GM12878 (cell line): ENCODE results near the gene SAFB. TPM values are rescaled to one million over a fixed set of nuclear protein-coding genes. Genes with fewer than 3 reads are reported as not detected.

Experiments
- ATAC-seq: fragments of 200-7000 bp; cut with Tn5 transposase; 3 replicates; pipeline ENCODE4 v1.9.1; 2020; ENCODE audit warnings: mild to moderate bottlenecking, moderate library complexity
- BruUV-seq: library from RNA; stranded (reverse); fragments of 400-500 nt; replicated peaks from 2 replicates; lab custom pipeline; 2021; lab: Mats Ljungman, UMichigan
- CTCF ChIA-PET: fragments of 300-600 bp; sonication (Branson Sonifier 250); formaldehyde crosslinking; extraction: SDS; loops from one replicate; lab custom pipeline; 2021; ENCODE audit warnings: inconsistent platforms; lab: Yijun Ruan, JAX
- POLR2A ChIA-PET: fragments of 350-600 bp; formaldehyde crosslinking; extraction: SDS; loops from one replicate; lab custom pipeline; 2021; ENCODE audit warnings: inconsistent platforms; lab: Charles Lee
- RAD21 ChIA-PET: fragments of 300-600 bp; sonication (Branson Sonifier 250); formaldehyde crosslinking; loops from one replicate; lab custom pipeline; 2023; ENCODE audit warnings: antibody characterized with exemption; ENCODE audit not compliant: unreplicated experiment; lab: Charles Lee
- SMC1A ChIA-PET: fragments of 300-600 bp; sonication (Branson Sonifier 250); formaldehyde crosslinking; loops from one replicate; lab custom pipeline; 2023; ENCODE audit not compliant: unreplicated experiment, uncharacterized antibody; lab: Charles Lee
- DNase-seq: peaks from one replicate; pipeline ENCODE4 v3.0.0-alpha.2; 2011; ENCODE audit warnings: low read depth, low spot score
- FAIRE-seq: peaks from 3 replicates; lab custom pipeline; 2011; peaks lifted over from hg19 to GRCh38; lab: Jason Lieb, UNC
- H2AFZ ChIP-seq: 2 replicates; pipeline ENCODE4 v1.6.0; 2011; ENCODE audit warnings: low read depth, low read length, control low read depth; ENCODE audit not compliant: control insufficient read depth
- H3K27ac ChIP-seq: 2 replicates; pipeline ENCODE4 v1.5.1; 2011; ENCODE audit warnings: control low read depth; ENCODE audit not compliant: control insufficient read depth, insufficient read depth
- H3K27me3 ChIP-seq, 2 experiments: replicated peaks in 1 of 2; 2 replicates each; pipeline versions ENCODE4 v1.6.0 to v1.6.1; 2011; ENCODE audit warnings: low read length in 1 of 2; ENCODE audit not compliant: control insufficient read depth in 2 of 2, insufficient read depth in 2 of 2
- H3K36me3 ChIP-seq, 2 experiments: 2 replicates each; pipeline ENCODE4 v1.5.1; 2011; ENCODE audit warnings: low read length in 1 of 2; ENCODE audit not compliant: control insufficient read depth in 2 of 2, insufficient read depth in 2 of 2
- H3K4me1 ChIP-seq: 2 replicates; pipeline ENCODE4 v1.6.1; 2011; ENCODE audit warnings: mild to moderate bottlenecking, low read length, moderate library complexity, mixed read lengths; ENCODE audit not compliant: control insufficient read depth, insufficient read depth
- H3K4me2 ChIP-seq: 2 replicates; pipeline ENCODE4 v1.6.0; 2011; ENCODE audit warnings: control low read depth; ENCODE audit not compliant: control insufficient read depth, insufficient read depth
- H3K4me3 ChIP-seq: fragments of 200-600 bp; sonication (generic); 2 replicates; pipeline ENCODE4 v1.5.1; 2016
- H3K79me2 ChIP-seq: 2 replicates; pipeline ENCODE4 v1.6.0; 2011; ENCODE audit warnings: low read length; ENCODE audit not compliant: control insufficient read depth, insufficient read depth
- H3K9ac ChIP-seq: 2 replicates; pipeline ENCODE4 v1.8.0; 2011; ENCODE audit warnings: low read length, control low read depth, mixed read lengths; ENCODE audit not compliant: control insufficient read depth, insufficient read depth
- H3K9me3 ChIP-seq: replicated peaks from 3 replicates; pipeline ENCODE4 v1.5.1; 2011; ENCODE audit warnings: mild to moderate bottlenecking, low read length; ENCODE audit not compliant: control insufficient read depth, insufficient read depth
- H4K20me1 ChIP-seq: 2 replicates; pipeline ENCODE4 v1.6.0; 2011; ENCODE audit not compliant: control insufficient read depth, insufficient read depth
- BACH1 ChIP-seq: fragments of 450-650 bp; IDR thresholded peaks from 2 replicates; pipeline ENCODE4 v1.6.1; 2017; ENCODE audit warnings: mild to moderate bottlenecking, borderline replicate concordance
- CBFB ChIP-seq: IDR thresholded peaks from 2 replicates; pipeline ENCODE4 v1.6.1; 2016; ENCODE audit warnings: antibody characterized with exemption, low read depth
- CREM ChIP-seq: IDR thresholded peaks from 2 replicates; pipeline ENCODE4 v1.6.1; 2014; ENCODE audit warnings: antibody characterized with exemption, low read depth
- NFXL1 ChIP-seq: fragments of 450-650 bp; IDR thresholded peaks from 2 replicates; pipeline ENCODE4 v1.6.1; 2017; ENCODE audit warnings: antibody characterized with exemption, mild to moderate bottlenecking, borderline replicate concordance
- NR2C2 ChIP-seq: IDR thresholded peaks from 2 replicates; pipeline ENCODE4 v1.6.1; 2011; ENCODE audit warnings: borderline replicate concordance, low read depth; ENCODE audit not compliant: control insufficient read depth, insufficient read length
- PAX8 ChIP-seq: fragments of 450-650 bp; IDR thresholded peaks from 2 replicates; pipeline ENCODE4 v1.6.1; 2017; ENCODE audit warnings: mild to moderate bottlenecking, moderate library complexity
- RBBP5 ChIP-seq: fragments of 200-600 bp; sonication (generic); conservative IDR thresholded peaks from 2 replicates; pipeline ENCODE4 v1.6.1; 2016
- RCOR1 ChIP-seq: conservative IDR thresholded peaks from 2 replicates; pipeline ENCODE4 v1.6.1; 2012; ENCODE audit warnings: low read depth, low read length, improper control_type of control experiment
- SP1 ChIP-seq: IDR thresholded peaks from one replicate; pipeline ENCODE4 v1.6.1; 2011; ENCODE audit warnings: low read depth, low read length
- ZBED1 ChIP-seq: IDR thresholded peaks from 2 replicates; pipeline ENCODE4 v1.6.1; 2016; ENCODE audit warnings: borderline replicate concordance
- WGBS: methylation state at CpG from one replicate; pipeline ENCODE4 v1.1.6; 2016; ENCODE audit warnings: low lambda C conversion rate; ENCODE audit not compliant: insufficient replicate concordance, insufficient coverage; ENCODE audit errors: missing lambda C conversion rate; 5-methylcytosine and 5-hydroxymethylcytosine counted together
- in situ Hi-C: fragments of 300-500 bp; cut with MboI; formaldehyde crosslinking; loops from 9 replicates; pipeline ENCODE4 v1.14.3; 2018; ENCODE audit warnings: mixed read lengths
- intact Hi-C: fragments of 100-400 bp; cut with micrococcal nuclease; formaldehyde crosslinking; loops from one replicate; pipeline ENCODE4 v1.14.2; 2022; ENCODE audit not compliant: unreplicated experiment
- polyA plus RNA-seq, 11 experiments: library from polyadenylated mRNA; depleted of rRNA in 4 of 11; unstranded in 6 of 11; stranded (reverse) in 5 of 11; fragments of >200 nt; fragmentation: Nextera tagmentation in 4 of 11; fragmentation: Illumina TruSeq in 1 of 11; extraction: Ambion mirVana in 4 of 11; extraction: Trizol in 1 of 11; gene quantifications; 1 replicate in 1 of 11; 2 replicates in 10 of 11; pipeline versions ENCODE4 v1.2.1 to v1.2.3, GENCODE V29; 2011 to 2016; ENCODE audit warnings: inconsistent platforms in 2 of 11, missing spikeins in 2 of 11, low read depth in 1 of 11
- total RNA-seq, 4 experiments: library from RNA; depleted of rRNA in 3 of 4; stranded (reverse); fragments of >200 nt in 3 of 4; fragmentation: Illumina TruSeq in 1 of 4; extraction: Trizol in 1 of 4; gene quantifications; 2 replicates each; pipeline versions ENCODE4 v1.2.1 to v1.2.3, GENCODE V29; 2013 to 2021
- TF ChIP-seq, protein P1 (sequence below): fragments of 450-650 bp; IDR thresholded peaks from 2 replicates; pipeline ENCODE4 v1.6.1; 2017; ENCODE audit warnings: antibody characterized with exemption, mild to moderate bottlenecking, moderate library complexity
- TF ChIP-seq, protein P2 (sequence below): IDR thresholded peaks from 2 replicates; pipeline ENCODE4 v1.6.1; 2011; ENCODE audit warnings: mild to moderate bottlenecking, low read depth, low read length, moderate library complexity; ENCODE audit not compliant: insufficient replicate concordance
- TF ChIP-seq, protein P3 (sequence below): fragments of 450-650 bp; formaldehyde crosslinking; IDR thresholded peaks from 2 replicates; pipeline ENCODE4 v1.4.0; 2022; ENCODE audit warnings: mild to moderate bottlenecking, moderate library complexity
- TF ChIP-seq, protein P4 (sequence below), 3 experiments: IDR thresholded peaks in 2 of 3; conservative IDR thresholded peaks in 1 of 3; 2 replicates each; pipeline ENCODE4 v1.5.1; 2011; ENCODE audit warnings: low read depth in 3 of 3, low read length in 3 of 3, mild to moderate bottlenecking in 3 of 3, control low read depth in 2 of 3, moderate library complexity in 2 of 3, inconsistent platforms in 1 of 3, mixed read lengths in 1 of 3; ENCODE audit not compliant: control insufficient read depth in 2 of 3, insufficient read depth in 1 of 3; ENCODE audit errors: extremely low read depth in 1 of 3

Gene SAFB
- total and polyA plus RNA-seq, 10 of the 15 experiments (the other 5 are each of a cell fraction or from before 2014, with no cell fraction given): 1.6 to 131 (median 61.2) TPM

DNA sequence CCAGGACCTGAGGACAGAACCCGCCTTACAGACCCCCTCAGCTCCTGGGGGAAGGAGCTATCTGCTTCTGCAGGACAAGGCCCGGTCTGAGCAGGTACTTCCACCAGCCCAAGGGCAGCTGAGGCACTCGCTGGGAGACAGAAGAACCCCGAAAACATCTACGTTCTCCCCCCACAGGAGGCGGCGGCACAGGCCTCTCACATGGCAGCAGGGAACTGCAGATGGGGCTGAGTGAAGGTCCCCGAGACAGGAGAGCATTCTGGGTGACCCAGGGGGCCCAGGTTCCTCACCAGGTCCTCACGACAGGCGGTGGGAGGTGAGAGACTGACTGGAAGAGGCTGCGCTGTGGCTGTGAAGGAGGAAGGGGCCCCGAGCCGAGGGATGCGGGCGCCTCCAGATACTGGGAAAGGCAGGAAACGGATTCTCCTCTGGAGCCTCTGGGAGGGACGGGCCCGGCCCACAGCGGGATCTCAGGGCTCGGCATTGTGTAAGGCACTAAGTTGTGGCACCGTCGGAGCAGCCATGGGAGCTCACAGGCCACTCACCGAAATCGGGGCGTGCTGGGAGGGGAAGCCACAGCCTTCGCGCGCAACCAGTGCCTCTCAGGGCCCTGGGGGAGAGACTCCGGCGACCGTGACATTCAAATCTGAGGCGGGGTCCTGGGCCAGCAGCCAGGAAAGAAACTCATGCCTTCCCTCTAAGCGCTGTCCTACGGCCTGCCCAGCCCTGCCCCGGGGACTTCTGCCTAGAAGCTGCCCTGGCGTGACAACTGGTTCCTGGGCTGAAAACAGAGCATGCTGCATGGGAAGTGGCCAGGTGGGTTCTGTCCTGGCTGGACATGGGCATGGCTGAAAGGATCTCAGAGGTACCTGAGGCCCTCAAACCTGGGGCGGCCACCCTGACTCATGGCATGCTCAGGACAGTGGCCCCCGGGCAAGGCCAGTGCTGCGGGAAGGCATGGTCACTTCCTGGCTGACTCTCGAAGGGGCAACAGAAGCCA lies 81.2 kb downstream of the SAFB start:
- no peak overlapping the region for H2AFZ ChIP-seq
- 95% methylated on average over 40 of the region's 40 CpGs for WGBS
- no peak overlapping the region for H3K27ac ChIP-seq
- no TSS peak for BruUV-seq
- intact Hi-C loops (no loop called here), in situ Hi-C loops (no loop called here)
- no peak overlapping the region for H3K4me3 ChIP-seq
- SMC1A ChIA-PET: no interaction called here
- POLR2A ChIA-PET: interaction anchor here (0.5 kb wide), 1 partner anchor 11 kb away, joined by 3 read pairs; no protein-coding TSS in a partner anchor
- H3K4me2 ChIP-seq: no peak overlapping the region
- peaks cover 29 to 44% of the 10 kb centered on the region in 2 experiments for H3K36me3 ChIP-seq
- RAD21 ChIA-PET: no interaction called here
- ATAC-seq (no peak), FAIRE-seq (no peak), DNase-seq (no peak)
- H3K9ac ChIP-seq: no peak overlapping the region
- no peaks in the 10 kb centered on the region for H3K4me1 ChIP-seq
- CTCF ChIA-PET: no interaction called here
- no peaks in the 10 kb centered on the region for H4K20me1 ChIP-seq
- H3K79me2 ChIP-seq: no peaks in the 10 kb centered on the region
- no peaks in the 10 kb centered on the region; the same call in 2 of the 3 replicates for H3K9me3 ChIP-seq
- no peaks in the 10 kb centered on the region for H3K27me3 ChIP-seq
- no peak for TF ChIP-seq NFXL1
- TF ChIP-seq PAX8: no peak
- TF ChIP-seq ZBED1: no peak
- TF ChIP-seq, protein P1, sequence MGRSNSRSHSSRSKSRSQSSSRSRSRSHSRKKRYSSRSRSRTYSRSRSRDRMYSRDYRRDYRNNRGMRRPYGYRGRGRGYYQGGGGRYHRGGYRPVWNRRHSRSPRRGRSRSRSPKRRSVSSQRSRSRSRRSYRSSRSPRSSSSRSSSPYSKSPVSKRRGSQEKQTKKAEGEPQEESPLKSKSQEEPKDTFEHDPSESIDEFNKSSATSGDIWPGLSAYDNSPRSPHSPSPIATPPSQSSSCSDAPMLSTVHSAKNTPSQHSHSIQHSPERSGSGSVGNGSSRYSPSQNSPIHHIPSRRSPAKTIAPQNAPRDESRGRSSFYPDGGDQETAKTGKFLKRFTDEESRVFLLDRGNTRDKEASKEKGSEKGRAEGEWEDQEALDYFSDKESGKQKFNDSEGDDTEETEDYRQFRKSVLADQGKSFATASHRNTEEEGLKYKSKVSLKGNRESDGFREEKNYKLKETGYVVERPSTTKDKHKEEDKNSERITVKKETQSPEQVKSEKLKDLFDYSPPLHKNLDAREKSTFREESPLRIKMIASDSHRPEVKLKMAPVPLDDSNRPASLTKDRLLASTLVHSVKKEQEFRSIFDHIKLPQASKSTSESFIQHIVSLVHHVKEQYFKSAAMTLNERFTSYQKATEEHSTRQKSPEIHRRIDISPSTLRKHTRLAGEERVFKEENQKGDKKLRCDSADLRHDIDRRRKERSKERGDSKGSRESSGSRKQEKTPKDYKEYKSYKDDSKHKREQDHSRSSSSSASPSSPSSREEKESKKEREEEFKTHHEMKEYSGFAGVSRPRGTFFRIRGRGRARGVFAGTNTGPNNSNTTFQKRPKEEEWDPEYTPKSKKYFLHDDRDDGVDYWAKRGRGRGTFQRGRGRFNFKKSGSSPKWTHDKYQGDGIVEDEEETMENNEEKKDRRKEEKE: no peak
- TF ChIP-seq, protein P2, sequence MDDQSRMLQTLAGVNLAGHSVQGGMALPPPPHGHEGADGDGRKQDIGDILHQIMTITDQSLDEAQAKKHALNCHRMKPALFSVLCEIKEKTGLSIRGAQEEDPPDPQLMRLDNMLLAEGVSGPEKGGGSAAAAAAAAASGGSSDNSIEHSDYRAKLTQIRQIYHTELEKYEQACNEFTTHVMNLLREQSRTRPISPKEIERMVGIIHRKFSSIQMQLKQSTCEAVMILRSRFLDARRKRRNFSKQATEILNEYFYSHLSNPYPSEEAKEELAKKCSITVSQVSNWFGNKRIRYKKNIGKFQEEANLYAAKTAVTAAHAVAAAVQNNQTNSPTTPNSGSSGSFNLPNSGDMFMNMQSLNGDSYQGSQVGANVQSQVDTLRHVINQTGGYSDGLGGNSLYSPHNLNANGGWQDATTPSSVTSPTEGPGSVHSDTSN: no peak
- no peak for TF ChIP-seq SP1
- TF ChIP-seq CREM: no peak
- no peak for TF ChIP-seq RCOR1
- TF ChIP-seq, protein P3, sequence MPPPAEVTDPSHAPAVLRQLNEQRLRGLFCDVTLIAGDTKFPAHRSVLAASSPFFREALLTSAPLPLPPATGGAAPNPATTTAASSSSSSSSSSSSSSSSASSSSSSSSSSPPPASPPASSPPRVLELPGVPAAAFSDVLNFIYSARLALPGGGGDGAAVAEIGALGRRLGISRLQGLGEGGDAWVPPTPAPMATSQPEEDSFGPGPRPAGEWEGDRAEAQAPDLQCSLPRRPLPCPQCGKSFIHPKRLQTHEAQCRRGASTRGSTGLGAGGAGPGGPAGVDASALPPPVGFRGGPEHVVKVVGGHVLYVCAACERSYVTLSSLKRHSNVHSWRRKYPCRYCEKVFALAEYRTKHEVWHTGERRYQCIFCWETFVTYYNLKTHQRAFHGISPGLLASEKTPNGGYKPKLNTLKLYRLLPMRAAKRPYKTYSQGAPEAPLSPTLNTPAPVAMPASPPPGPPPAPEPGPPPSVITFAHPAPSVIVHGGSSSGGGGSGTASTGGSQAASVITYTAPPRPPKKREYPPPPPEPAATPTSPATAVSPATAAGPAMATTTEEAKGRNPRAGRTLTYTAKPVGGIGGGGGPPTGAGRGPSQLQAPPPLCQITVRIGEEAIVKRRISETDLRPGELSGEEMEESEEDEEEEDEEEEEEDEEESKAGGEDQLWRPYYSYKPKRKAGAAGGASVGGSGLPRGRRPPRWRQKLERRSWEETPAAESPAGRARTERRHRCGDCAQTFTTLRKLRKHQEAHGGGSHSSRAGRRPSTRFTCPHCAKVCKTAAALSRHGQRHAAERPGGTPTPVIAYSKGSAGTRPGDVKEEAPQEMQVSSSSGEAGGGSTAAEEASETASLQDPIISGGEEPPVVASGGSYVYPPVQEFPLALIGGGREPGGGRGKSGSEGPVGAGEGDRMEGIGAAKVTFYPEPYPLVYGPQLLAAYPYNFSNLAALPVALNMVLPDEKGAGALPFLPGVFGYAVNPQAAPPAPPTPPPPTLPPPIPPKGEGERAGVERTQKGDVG (CRISPR knock-in tag): no peak
- TF ChIP-seq RBBP5: no peak
- no peak for TF ChIP-seq BACH1
- no peak for TF ChIP-seq NR2C2
- TF ChIP-seq CBFB: no peak
- TF ChIP-seq, protein P4, sequence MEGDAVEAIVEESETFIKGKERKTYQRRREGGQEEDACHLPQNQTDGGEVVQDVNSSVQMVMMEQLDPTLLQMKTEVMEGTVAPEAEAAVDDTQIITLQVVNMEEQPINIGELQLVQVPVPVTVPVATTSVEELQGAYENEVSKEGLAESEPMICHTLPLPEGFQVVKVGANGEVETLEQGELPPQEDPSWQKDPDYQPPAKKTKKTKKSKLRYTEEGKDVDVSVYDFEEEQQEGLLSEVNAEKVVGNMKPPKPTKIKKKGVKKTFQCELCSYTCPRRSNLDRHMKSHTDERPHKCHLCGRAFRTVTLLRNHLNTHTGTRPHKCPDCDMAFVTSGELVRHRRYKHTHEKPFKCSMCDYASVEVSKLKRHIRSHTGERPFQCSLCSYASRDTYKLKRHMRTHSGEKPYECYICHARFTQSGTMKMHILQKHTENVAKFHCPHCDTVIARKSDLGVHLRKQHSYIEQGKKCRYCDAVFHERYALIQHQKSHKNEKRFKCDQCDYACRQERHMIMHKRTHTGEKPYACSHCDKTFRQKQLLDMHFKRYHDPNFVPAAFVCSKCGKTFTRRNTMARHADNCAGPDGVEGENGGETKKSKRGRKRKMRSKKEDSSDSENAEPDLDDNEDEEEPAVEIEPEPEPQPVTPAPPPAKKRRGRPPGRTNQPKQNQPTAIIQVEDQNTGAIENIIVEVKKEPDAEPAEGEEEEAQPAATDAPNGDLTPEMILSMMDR (IDR thresholded peaks at IDR 0.05 in 2 of 3, conservative IDR thresholded peaks at IDR 0.05 in 1 of 3; ENCODE audit: control insufficient read depth in 2 of 3, extremely low read depth in 1 of 3, insufficient read depth in 1 of 3, low read depth in 3 of 3, low read length in 3 of 3): no peak
